HEK293 (cell line): ENCODE measurements around the gene THSD4.

Experiments used
- PRDM6 ChIP-seq: fragments of 450-650 bp; formaldehyde crosslinking; IDR thresholded peaks from 2 replicates; pipeline ENCODE4 v1.5.1; 2017; ENCODE audit warnings: missing biosample characterization, missing genetic modification characterization
- SP7 ChIP-seq: fragments of 450-650 bp; formaldehyde crosslinking; IDR thresholded peaks from 2 replicates; pipeline ENCODE4 v1.5.1; 2016; ENCODE audit warnings: missing biosample characterization, missing genetic modification characterization
- TF ChIP-seq, protein P1 (sequence below): fragments of 450-650 bp; formaldehyde crosslinking; IDR thresholded peaks from 2 replicates; pipeline ENCODE4 v1.5.1; 2016; ENCODE audit warnings: missing biosample characterization, missing genetic modification characterization

DNA sequence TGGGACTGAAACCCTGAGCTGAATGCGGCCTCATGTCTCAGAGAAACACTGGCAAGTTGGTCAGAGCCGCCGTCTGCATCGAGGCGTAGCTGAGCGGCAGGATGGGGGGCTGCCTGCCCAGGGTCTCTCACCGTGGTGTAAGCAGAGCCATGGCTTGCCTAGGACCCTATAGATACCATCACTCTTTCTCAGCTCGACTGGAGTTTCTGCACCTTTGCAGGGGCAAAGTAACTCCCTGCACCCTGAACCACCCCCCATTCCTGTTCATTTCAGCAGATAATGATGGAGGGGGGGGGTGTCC lies 666.6 kb downstream of the THSD4 start:
- TF ChIP-seq, protein P1, sequence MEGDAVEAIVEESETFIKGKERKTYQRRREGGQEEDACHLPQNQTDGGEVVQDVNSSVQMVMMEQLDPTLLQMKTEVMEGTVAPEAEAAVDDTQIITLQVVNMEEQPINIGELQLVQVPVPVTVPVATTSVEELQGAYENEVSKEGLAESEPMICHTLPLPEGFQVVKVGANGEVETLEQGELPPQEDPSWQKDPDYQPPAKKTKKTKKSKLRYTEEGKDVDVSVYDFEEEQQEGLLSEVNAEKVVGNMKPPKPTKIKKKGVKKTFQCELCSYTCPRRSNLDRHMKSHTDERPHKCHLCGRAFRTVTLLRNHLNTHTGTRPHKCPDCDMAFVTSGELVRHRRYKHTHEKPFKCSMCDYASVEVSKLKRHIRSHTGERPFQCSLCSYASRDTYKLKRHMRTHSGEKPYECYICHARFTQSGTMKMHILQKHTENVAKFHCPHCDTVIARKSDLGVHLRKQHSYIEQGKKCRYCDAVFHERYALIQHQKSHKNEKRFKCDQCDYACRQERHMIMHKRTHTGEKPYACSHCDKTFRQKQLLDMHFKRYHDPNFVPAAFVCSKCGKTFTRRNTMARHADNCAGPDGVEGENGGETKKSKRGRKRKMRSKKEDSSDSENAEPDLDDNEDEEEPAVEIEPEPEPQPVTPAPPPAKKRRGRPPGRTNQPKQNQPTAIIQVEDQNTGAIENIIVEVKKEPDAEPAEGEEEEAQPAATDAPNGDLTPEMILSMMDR (tag by site-specific recombination): no peak
- no peak for TF ChIP-seq PRDM6 (tag by site-specific recombination)
- TF ChIP-seq SP7 (tag by site-specific recombination): no peak
